ENCODE data around the gene NME9.

The NME9 gene

GRCh38 chr3:138281561-138281960 is 48.1 kb downstream of the NME9 start:
- Histone ChIP-seq H3K4me3 (ENCODE audit: low read length in 2 of 2) (no peak overlapping the region), H3K27ac (ENCODE audit: low read length) (no peak overlapping the region), H3K4me1 (ENCODE audit: control insufficient read depth, insufficient read depth, low read length) (no peaks in the 10 kb centered on the region), H3K36me3 (ENCODE audit: control insufficient read depth in 2 of 2, insufficient read depth in 2 of 2, low read length in 2 of 2) (peaks cover 20 to 21% of the 10 kb centered on the region in 2 donors), H3K9ac (ENCODE audit: low read length in 2 of 2) (no peak overlapping the region), H3K27me3 (ENCODE audit: control insufficient read depth in 1 of 2, insufficient read depth in 2 of 2, low read length in 2 of 2) (no peaks in the 10 kb centered on the region), H3K9me3 (ENCODE audit: control insufficient read depth in 2 of 2, low read length in 2 of 2) (no peaks in the 10 kb centered on the region)

GRCh38 chr3:138271189-138271794 is 58.4 kb downstream of the NME9 start:
- Histone ChIP-seq H3K9ac (ENCODE audit: low read length in 2 of 2) (no peak overlapping the region), H3K4me1 (ENCODE audit: control insufficient read depth, insufficient read depth, low read length) (no peaks in the 10 kb centered on the region), H3K27ac (ENCODE audit: low read length) (no peak overlapping the region), H3K9me3 (ENCODE audit: control insufficient read depth in 2 of 2, low read length in 2 of 2) (no peaks in the 10 kb centered on the region), H3K4me3 (ENCODE audit: low read length in 2 of 2) (no peak overlapping the region), H3K27me3 (ENCODE audit: control insufficient read depth in 1 of 2, insufficient read depth in 2 of 2, low read length in 2 of 2) (no peaks in the 10 kb centered on the region), H3K36me3 (ENCODE audit: control insufficient read depth in 2 of 2, insufficient read depth in 2 of 2, low read length in 2 of 2) (peaks cover 22 to 30% of the 10 kb centered on the region in 2 donors)

GRCh38 chr3:138270245-138270644 is 59.4 kb downstream of the NME9 start:
- H3K9ac ChIP-seq (ENCODE audit: low read length in 2 of 2), result no peak overlapping the region
- no peak overlapping the region for H3K27ac ChIP-seq (ENCODE audit: low read length)
- no peaks in the 10 kb centered on the region for H3K9me3 ChIP-seq (ENCODE audit: control insufficient read depth in 2 of 2, low read length in 2 of 2)
- H3K4me1 ChIP-seq (ENCODE audit: control insufficient read depth, insufficient read depth, low read length), result no peaks in the 10 kb centered on the region
- H3K4me3 ChIP-seq (ENCODE audit: low read length in 2 of 2), result no peak overlapping the region
- H3K36me3 ChIP-seq (ENCODE audit: control insufficient read depth in 2 of 2, insufficient read depth in 2 of 2, low read length in 2 of 2), result peaks cover 28 to 32% of the 10 kb centered on the region in 2 donors
- no peaks in the 10 kb centered on the region for H3K27me3 ChIP-seq (ENCODE audit: control insufficient read depth in 1 of 2, insufficient read depth in 2 of 2, low read length in 2 of 2)

- no peaks in the 10 kb centered on the region for H3K27me3 ChIP-seq (ENCODE audit: control insufficient read depth in 1 of 2, insufficient read depth in 2 of 2, low read length in 2 of 2)
- H3K27ac ChIP-seq (ENCODE audit: low read length), result no peak overlapping the region
- H3K9ac ChIP-seq (ENCODE audit: low read length in 2 of 2), result no peak overlapping the region
- no peaks in the 10 kb centered on the region for H3K9me3 ChIP-seq (ENCODE audit: control insufficient read depth in 2 of 2, low read length in 2 of 2)
- no peak overlapping the region for H3K4me3 ChIP-seq (ENCODE audit: low read length in 2 of 2)
- no peaks in the 10 kb centered on the region for H3K4me1 ChIP-seq (ENCODE audit: control insufficient read depth, insufficient read depth, low read length)
- peaks cover 23 to 29% of the 10 kb centered on the region in 2 donors for H3K36me3 ChIP-seq (ENCODE audit: control insufficient read depth in 2 of 2, insufficient read depth in 2 of 2, low read length in 2 of 2)
Observed at GRCh38 chr3:138267083-138267482, 62.6 kb downstream of the NME9 start.

- peaks cover 21 to 27% of the 10 kb centered on the region in 2 donors for H3K36me3 ChIP-seq (ENCODE audit: control insufficient read depth in 2 of 2, insufficient read depth in 2 of 2, low read length in 2 of 2)
Observed at GRCh38 chr3:138265745-138266144, 63.9 kb downstream of the NME9 start.

GRCh38 chr3:138263104-138263503 is 66.5 kb downstream of the NME9 start:
- Histone ChIP-seq H3K9ac (ENCODE audit: low read length in 2 of 2) (no peak overlapping the region), H3K27ac (ENCODE audit: low read length) (no peak overlapping the region), H3K27me3 (ENCODE audit: control insufficient read depth in 1 of 2, insufficient read depth in 2 of 2, low read length in 2 of 2) (no peaks in the 10 kb centered on the region), H3K4me3 (ENCODE audit: low read length in 2 of 2) (no peak overlapping the region), H3K9me3 (ENCODE audit: control insufficient read depth in 2 of 2, low read length in 2 of 2) (no peaks in the 10 kb centered on the region), H3K4me1 (ENCODE audit: control insufficient read depth, insufficient read depth, low read length) (no peaks in the 10 kb centered on the region), H3K36me3 (ENCODE audit: control insufficient read depth in 2 of 2, insufficient read depth in 2 of 2, low read length in 2 of 2) (peaks cover 22 to 30% of the 10 kb centered on the region in 2 donors)

More at GRCh38 chr3:138265745-138266144, 63.9 kb downstream of the NME9 start:
- no peaks in the 10 kb centered on the region for H3K27me3 ChIP-seq (ENCODE audit: control insufficient read depth in 1 of 2, insufficient read depth in 2 of 2, low read length in 2 of 2)
- H3K4me3 ChIP-seq (ENCODE audit: low read length in 2 of 2), result no peak overlapping the region
- no peaks in the 10 kb centered on the region for H3K4me1 ChIP-seq (ENCODE audit: control insufficient read depth, insufficient read depth, low read length)
- no peak overlapping the region for H3K27ac ChIP-seq (ENCODE audit: low read length)
- no peaks in the 10 kb centered on the region for H3K9me3 ChIP-seq (ENCODE audit: control insufficient read depth in 2 of 2, low read length in 2 of 2)
- H3K9ac ChIP-seq (ENCODE audit: low read length in 2 of 2), result no peak overlapping the region

- H3K27ac ChIP-seq (ENCODE audit: low read length), result no peak overlapping the region
- peaks cover 12 to 23% of the 10 kb centered on the region in 2 donors for H3K36me3 ChIP-seq (ENCODE audit: control insufficient read depth in 2 of 2, insufficient read depth in 2 of 2, low read length in 2 of 2)
- no peaks in the 10 kb centered on the region for H3K9me3 ChIP-seq (ENCODE audit: control insufficient read depth in 2 of 2, low read length in 2 of 2)
- no peak overlapping the region for H3K4me3 ChIP-seq (ENCODE audit: low read length in 2 of 2)
- H3K9ac ChIP-seq (ENCODE audit: low read length in 2 of 2), result no peak overlapping the region
- no peaks in the 10 kb centered on the region for H3K4me1 ChIP-seq (ENCODE audit: control insufficient read depth, insufficient read depth, low read length)
- H3K27me3 ChIP-seq (ENCODE audit: control insufficient read depth in 1 of 2, insufficient read depth in 2 of 2, low read length in 2 of 2), result no peaks in the 10 kb centered on the region
Observed at GRCh38 chr3:138260611-138261010, 69.0 kb downstream of the NME9 start.

GRCh38 chr3:138259126-138259525 is 70.5 kb downstream of the NME9 start:
- H3K9me3 ChIP-seq (ENCODE audit: control insufficient read depth in 2 of 2, low read length in 2 of 2), result no peaks in the 10 kb centered on the region
- no peaks in the 10 kb centered on the region for H3K27me3 ChIP-seq (ENCODE audit: control insufficient read depth in 1 of 2, insufficient read depth in 2 of 2, low read length in 2 of 2)
- peaks cover 6 to 17% of the 10 kb centered on the region in 2 donors for H3K36me3 ChIP-seq (ENCODE audit: control insufficient read depth in 2 of 2, insufficient read depth in 2 of 2, low read length in 2 of 2)
- H3K4me1 ChIP-seq (ENCODE audit: control insufficient read depth, insufficient read depth, low read length), result no peaks in the 10 kb centered on the region
- no peak overlapping the region for H3K27ac ChIP-seq (ENCODE audit: low read length)
- H3K4me3 ChIP-seq (ENCODE audit: low read length in 2 of 2), result no peak overlapping the region
- no peak overlapping the region for H3K9ac ChIP-seq (ENCODE audit: low read length in 2 of 2)

- no peaks in the 10 kb centered on the region for H3K9me3 ChIP-seq (ENCODE audit: control insufficient read depth in 2 of 2, low read length in 2 of 2)
- H3K27ac ChIP-seq (ENCODE audit: low read length), result no peak overlapping the region
- H3K27me3 ChIP-seq (ENCODE audit: control insufficient read depth in 1 of 2, insufficient read depth in 2 of 2, low read length in 2 of 2), result no peaks in the 10 kb centered on the region
- H3K9ac ChIP-seq (ENCODE audit: low read length in 2 of 2), result no peak overlapping the region
- no peak overlapping the region for H3K4me3 ChIP-seq (ENCODE audit: low read length in 2 of 2)
- peaks cover 0 to 11% of the 10 kb centered on the region in 2 donors for H3K36me3 ChIP-seq (ENCODE audit: control insufficient read depth in 2 of 2, insufficient read depth in 2 of 2, low read length in 2 of 2)
- H3K4me1 ChIP-seq (ENCODE audit: control insufficient read depth, insufficient read depth, low read length), result no peaks in the 10 kb centered on the region
Observed at GRCh38 chr3:138257986-138258385, 71.7 kb downstream of the NME9 start.

- H3K4me3 ChIP-seq (ENCODE audit: low read length in 2 of 2), result no peak overlapping the region
- H3K27me3 ChIP-seq (ENCODE audit: control insufficient read depth in 1 of 2, insufficient read depth in 2 of 2, low read length in 2 of 2), result no peaks in the 10 kb centered on the region
- H3K36me3 ChIP-seq (ENCODE audit: control insufficient read depth in 2 of 2, insufficient read depth in 2 of 2, low read length in 2 of 2), result peaks cover 0 to 9% of the 10 kb centered on the region in 2 donors
- no peak overlapping the region for H3K9ac ChIP-seq (ENCODE audit: low read length in 2 of 2)
- no peak overlapping the region for H3K27ac ChIP-seq (ENCODE audit: low read length)
- no peaks in the 10 kb centered on the region for H3K9me3 ChIP-seq (ENCODE audit: control insufficient read depth in 2 of 2, low read length in 2 of 2)
- no peaks in the 10 kb centered on the region for H3K4me1 ChIP-seq (ENCODE audit: control insufficient read depth, insufficient read depth, low read length)
Observed at GRCh38 chr3:138256022-138256421, 73.6 kb downstream of the NME9 start.

- no peaks in the 10 kb centered on the region for H3K9me3 ChIP-seq (ENCODE audit: control insufficient read depth in 2 of 2, low read length in 2 of 2)
- no peak overlapping the region for H3K9ac ChIP-seq (ENCODE audit: low read length in 2 of 2)
- H3K27ac ChIP-seq (ENCODE audit: low read length), result no peak overlapping the region
- H3K36me3 ChIP-seq (ENCODE audit: control insufficient read depth in 2 of 2, insufficient read depth in 2 of 2, low read length in 2 of 2), result peaks cover 0 to 7% of the 10 kb centered on the region in 2 donors
- no peaks in the 10 kb centered on the region for H3K27me3 ChIP-seq (ENCODE audit: control insufficient read depth in 1 of 2, insufficient read depth in 2 of 2, low read length in 2 of 2)
- H3K4me3 ChIP-seq (ENCODE audit: low read length in 2 of 2), result no peak overlapping the region
- no peaks in the 10 kb centered on the region for H3K4me1 ChIP-seq (ENCODE audit: control insufficient read depth, insufficient read depth, low read length)
Observed at GRCh38 chr3:138254216-138254615, 75.4 kb downstream of the NME9 start.
